Common myeloid progenitor, CD34-positive (primary cell): ENCODE results near the gene SRGAP2.
"Not testable (repeated sequence)": the region's sequence is repeated elsewhere in the genome, so short reads cannot be mapped to it uniquely, and the experiment has no call there.

Source experiments
- CTCF ChIA-PET: fragments of 350-600 bp; sonication (Branson Sonifier 250); formaldehyde crosslinking; loops from one replicate; lab custom pipeline; 2021; ENCODE audit warnings: antibody characterized with exemption; lab: Charles Lee
- POLR2A ChIA-PET: fragments of 350-600 bp; sonication (Branson Sonifier 250); formaldehyde crosslinking; loops from one replicate; lab custom pipeline; 2021; ENCODE audit warnings: antibody characterized with exemption; lab: Charles Lee
- DNase-seq, 3 donors: peaks; one replicate each; pipeline versions ENCODE4 v3.0.0 to v3.0.0-alpha.2; 2013
- H3K27ac ChIP-seq, 2 experiments: 1 replicate in 1 of 2; 2 replicates in 1 of 2; pipeline ENCODE4 v1.7.0; 2013; ENCODE audit warnings: inconsistent platforms in 2 of 2, low read length in 2 of 2, mild to moderate bottlenecking in 2 of 2, low read depth in 1 of 2, moderate library complexity in 1 of 2; ENCODE audit not compliant: severe bottlenecking in 2 of 2, insufficient read depth in 1 of 2, poor library complexity in 1 of 2
- H3K27me3 ChIP-seq, 5 experiments: replicated peaks in 2 of 5; 1 replicate in 3 of 5; 2 replicates in 2 of 5; pipeline versions ENCODE4 v1.6.1 to v1.7.0; 2013; ENCODE audit warnings: low read length in 4 of 5, mild to moderate bottlenecking in 2 of 5, moderate library complexity in 2 of 5, inconsistent platforms in 1 of 5; ENCODE audit not compliant: insufficient read depth in 5 of 5, control insufficient read depth in 4 of 5
- H3K36me3 ChIP-seq, 4 experiments: 1 replicate in 2 of 4; 2 replicates in 2 of 4; pipeline versions ENCODE4 v1.6.1 to v1.7.0; 2013; ENCODE audit warnings: low read length in 3 of 4, control low read depth in 1 of 4, mild to moderate bottlenecking in 1 of 4; ENCODE audit not compliant: control insufficient read depth in 4 of 4, insufficient read depth in 4 of 4
- H3K4me1 ChIP-seq, 4 experiments: 1 replicate in 3 of 4; 2 replicates in 1 of 4; pipeline versions ENCODE4 v1.6.1 to v1.7.1; 2013; ENCODE audit warnings: low read length in 3 of 4, mild to moderate bottlenecking in 3 of 4, control low read depth in 1 of 4, inconsistent platforms in 1 of 4, moderate library complexity in 1 of 4; ENCODE audit not compliant: control insufficient read depth in 4 of 4, insufficient read depth in 4 of 4; ENCODE audit errors: control extremely low read depth in 1 of 4
- H3K4me3 ChIP-seq, 7 experiments: 1 replicate in 4 of 7; 2 replicates in 3 of 7; pipeline versions ENCODE4 v1.5.1 to v1.7.0; 2013; ENCODE audit warnings: mild to moderate bottlenecking in 7 of 7, low read length in 6 of 7, moderate library complexity in 6 of 7, inconsistent platforms in 2 of 7, low read depth in 2 of 7, control low read depth in 1 of 7; ENCODE audit not compliant: insufficient read depth in 4 of 7, control insufficient read depth in 1 of 7; ENCODE audit errors: extremely low read depth in 1 of 7
- H3K9me3 ChIP-seq, 5 experiments: 1 replicate in 4 of 5; 2 replicates in 1 of 5; pipeline versions ENCODE4 v1.6.1 to v1.7.1; 2013; ENCODE audit warnings: low read length in 4 of 5, mild to moderate bottlenecking in 2 of 5, inconsistent platforms in 1 of 5, low read depth in 1 of 5, moderate library complexity in 1 of 5; ENCODE audit not compliant: control insufficient read depth in 4 of 5, insufficient read depth in 2 of 5; ENCODE audit errors: control extremely low read depth in 1 of 5
- WGBS: methylation state at CpG from one replicate; pipeline ENCODE4 v1.1.5; 2013; ENCODE audit not compliant: insufficient coverage; 5-methylcytosine and 5-hydroxymethylcytosine counted together

SRGAP2 gene

GRCh38 chr1:206235190-206235589 is 31.8 kb downstream of the SRGAP2 start:
- H3K9me3 ChIP-seq, H3K27ac ChIP-seq, H3K4me1 ChIP-seq, DNase-seq, H3K4me3 ChIP-seq, CTCF ChIA-PET, H3K27me3 ChIP-seq, H3K36me3 ChIP-seq, POLR2A ChIA-PET: not testable (repeated sequence)
- WGBS = no CpG with 5 or more reads among the region's 2 CpGs

- POLR2A ChIA-PET, H3K36me3 ChIP-seq, H3K27ac ChIP-seq, H3K9me3 ChIP-seq, CTCF ChIA-PET, H3K4me3 ChIP-seq, H3K27me3 ChIP-seq, DNase-seq, H3K4me1 ChIP-seq: not testable (repeated sequence)
- no CpG with 5 or more reads among the region's 4 CpGs for WGBS
These were observed 36.9 kb downstream of the SRGAP2 start for GRCh38 chr1:206240288-206240687.

- POLR2A ChIA-PET, H3K4me3 ChIP-seq, H3K27me3 ChIP-seq, H3K4me1 ChIP-seq, H3K9me3 ChIP-seq, CTCF ChIA-PET, H3K27ac ChIP-seq, H3K36me3 ChIP-seq: not testable (repeated sequence)
- WGBS = no CpG with 5 or more reads among the region's 3 CpGs
- DNase-seq = peak in 2 of 3 donors; percentile 33 to 56
These were observed 40.0 kb downstream of the SRGAP2 start for GRCh38 chr1:206243335-206243734.

- POLR2A ChIA-PET, H3K4me1 ChIP-seq, DNase-seq, H3K27ac ChIP-seq, H3K9me3 ChIP-seq, H3K27me3 ChIP-seq, H3K36me3 ChIP-seq, CTCF ChIA-PET, H3K4me3 ChIP-seq: not testable (repeated sequence)
- no CpG with 5 or more reads among the region's 3 CpGs for WGBS
These were observed 42.1 kb downstream of the SRGAP2 start for GRCh38 chr1:206245479-206245878.

GRCh38 chr1:206246129-206246886 is 43.0 kb downstream of the SRGAP2 start:
- H3K27me3 ChIP-seq, H3K27ac ChIP-seq, CTCF ChIA-PET, DNase-seq, H3K9me3 ChIP-seq, H3K36me3 ChIP-seq, POLR2A ChIA-PET, H3K4me3 ChIP-seq, H3K4me1 ChIP-seq: not testable (repeated sequence)
- WGBS = no CpG with 5 or more reads among the region's 10 CpGs

GRCh38 chr1:206250953-206251681 is 47.8 kb downstream of the SRGAP2 start:
- H3K9me3 ChIP-seq, DNase-seq, H3K36me3 ChIP-seq, H3K27me3 ChIP-seq, CTCF ChIA-PET, POLR2A ChIA-PET, H3K4me3 ChIP-seq, H3K27ac ChIP-seq, H3K4me1 ChIP-seq: not testable (repeated sequence)
- no CpG with 5 or more reads among the region's 3 CpGs for WGBS

- CTCF ChIA-PET, H3K27ac ChIP-seq, H3K27me3 ChIP-seq, POLR2A ChIA-PET, H3K4me1 ChIP-seq, H3K36me3 ChIP-seq, H3K4me3 ChIP-seq, H3K9me3 ChIP-seq: not testable (repeated sequence)
- DNase-seq = peak in 1 of 3 donors; percentile 2
- WGBS = 89% methylated on average over 3 of the region's 8 CpGs
These were observed 49.5 kb downstream of the SRGAP2 start for GRCh38 chr1:206252680-206253335.
